Fibroblast of skin of left quadriceps (primary cell): ENCODE data around the gene CCDC106.

Source experiments
- DNase-seq, 2 experiments: peaks; one replicate each; pipeline ENCODE4 v3.0.0-alpha.2; 2013; ENCODE audit warnings: low read depth in 2 of 2

The CCDC106 gene

DNA sequence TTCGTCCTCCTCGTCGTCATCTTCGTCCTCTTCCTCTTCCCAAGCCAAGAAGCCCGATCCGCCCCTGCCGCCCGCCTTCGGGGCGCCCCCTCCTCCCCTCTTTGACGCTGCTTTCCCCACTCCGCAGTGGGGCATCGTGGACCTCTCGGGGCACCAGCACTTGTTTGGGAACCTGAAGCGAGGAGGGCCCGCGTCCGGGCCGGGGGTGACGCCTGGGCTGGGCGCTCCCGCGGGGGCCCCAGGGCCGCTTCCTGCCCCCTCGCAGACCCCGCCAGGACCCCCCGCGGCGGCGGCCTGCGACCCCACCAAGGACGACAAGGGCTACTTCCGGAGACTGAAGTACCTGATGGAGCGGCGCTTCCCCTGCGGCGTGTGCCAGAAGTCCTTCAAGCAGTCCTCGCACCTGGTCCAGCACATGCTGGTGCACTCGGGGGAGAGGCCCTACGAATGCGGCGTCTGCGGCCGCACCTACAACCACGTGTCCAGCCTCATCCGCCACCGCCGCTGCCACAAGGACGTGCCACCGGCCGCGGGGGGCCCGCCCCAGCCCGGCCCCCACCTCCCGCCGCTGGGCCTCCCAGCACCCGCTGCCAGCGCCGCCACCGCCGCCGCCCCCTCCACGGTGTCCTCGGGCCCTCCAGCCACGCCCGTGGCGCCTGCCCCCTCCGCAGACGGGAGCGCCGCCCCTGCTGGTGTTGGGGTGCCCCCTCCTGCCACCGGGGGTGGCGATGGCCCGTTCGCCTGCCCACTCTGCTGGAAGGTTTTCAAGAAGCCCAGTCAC is 33.9 kb upstream of the CCDC106 start:
- DNase-seq = no peak

DNA sequence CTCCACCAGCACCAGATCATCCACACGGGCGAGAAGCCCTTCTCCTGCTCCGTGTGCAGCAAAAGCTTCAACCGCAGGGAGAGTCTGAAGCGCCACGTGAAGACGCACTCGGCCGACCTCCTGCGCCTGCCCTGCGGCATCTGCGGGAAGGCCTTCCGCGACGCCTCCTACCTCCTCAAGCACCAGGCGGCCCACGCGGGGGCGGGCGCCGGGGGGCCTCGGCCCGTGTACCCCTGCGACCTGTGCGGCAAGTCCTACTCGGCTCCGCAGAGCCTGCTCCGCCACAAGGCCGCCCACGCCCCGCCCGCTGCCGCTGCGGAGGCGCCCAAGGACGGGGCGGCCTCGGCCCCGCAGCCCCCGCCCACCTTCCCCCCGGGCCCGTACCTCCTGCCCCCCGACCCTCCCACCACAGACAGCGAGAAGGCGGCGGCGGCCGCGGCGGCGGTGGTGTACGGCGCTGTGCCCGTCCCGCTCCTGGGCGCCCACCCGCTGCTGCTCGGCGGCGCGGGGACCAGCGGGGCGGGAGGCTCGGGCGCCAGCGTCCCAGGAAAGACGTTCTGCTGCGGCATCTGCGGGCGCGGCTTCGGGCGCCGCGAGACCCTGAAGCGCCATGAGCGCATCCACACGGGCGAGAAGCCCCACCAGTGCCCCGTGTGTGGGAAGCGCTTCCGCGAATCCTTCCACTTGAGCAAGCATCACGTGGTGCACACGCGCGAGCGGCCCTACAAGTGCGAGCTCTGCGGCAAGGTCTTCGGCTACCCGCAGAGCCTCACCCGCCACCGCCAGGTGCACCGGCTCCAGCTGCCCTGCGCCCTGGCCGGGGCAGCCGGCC is 33.1 kb upstream of the CCDC106 start:
- DNase-seq = no peak

DNA sequence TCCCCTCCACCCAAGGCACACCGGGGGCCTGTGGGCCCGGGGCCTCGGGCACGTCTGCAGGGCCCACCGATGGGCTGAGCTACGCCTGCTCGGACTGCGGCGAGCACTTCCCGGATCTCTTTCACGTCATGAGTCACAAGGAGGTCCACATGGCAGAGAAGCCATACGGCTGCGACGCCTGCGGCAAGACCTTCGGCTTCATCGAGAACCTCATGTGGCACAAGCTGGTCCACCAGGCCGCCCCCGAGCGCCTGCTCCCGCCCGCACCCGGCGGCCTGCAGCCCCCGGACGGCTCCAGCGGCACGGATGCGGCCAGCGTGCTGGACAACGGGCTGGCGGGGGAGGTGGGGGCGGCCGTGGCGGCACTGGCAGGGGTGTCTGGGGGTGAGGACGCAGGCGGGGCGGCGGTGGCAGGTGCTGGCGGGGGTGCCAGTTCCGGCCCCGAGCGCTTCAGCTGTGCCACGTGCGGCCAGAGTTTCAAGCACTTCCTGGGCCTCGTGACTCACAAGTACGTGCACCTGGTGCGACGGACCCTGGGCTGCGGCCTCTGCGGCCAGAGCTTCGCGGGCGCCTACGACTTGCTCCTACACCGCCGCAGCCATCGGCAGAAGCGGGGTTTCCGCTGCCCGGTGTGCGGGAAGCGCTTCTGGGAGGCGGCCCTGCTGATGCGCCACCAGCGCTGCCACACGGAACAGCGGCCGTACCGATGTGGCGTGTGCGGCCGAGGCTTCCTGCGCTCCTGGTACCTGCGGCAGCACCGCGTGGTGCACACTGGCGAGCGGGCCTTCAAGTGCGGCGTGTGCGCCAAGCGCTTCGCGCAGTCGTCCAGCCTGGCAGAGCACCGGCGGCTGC is 32.2 kb upstream of the CCDC106 start:
- DNase-seq = no peak

DNA sequence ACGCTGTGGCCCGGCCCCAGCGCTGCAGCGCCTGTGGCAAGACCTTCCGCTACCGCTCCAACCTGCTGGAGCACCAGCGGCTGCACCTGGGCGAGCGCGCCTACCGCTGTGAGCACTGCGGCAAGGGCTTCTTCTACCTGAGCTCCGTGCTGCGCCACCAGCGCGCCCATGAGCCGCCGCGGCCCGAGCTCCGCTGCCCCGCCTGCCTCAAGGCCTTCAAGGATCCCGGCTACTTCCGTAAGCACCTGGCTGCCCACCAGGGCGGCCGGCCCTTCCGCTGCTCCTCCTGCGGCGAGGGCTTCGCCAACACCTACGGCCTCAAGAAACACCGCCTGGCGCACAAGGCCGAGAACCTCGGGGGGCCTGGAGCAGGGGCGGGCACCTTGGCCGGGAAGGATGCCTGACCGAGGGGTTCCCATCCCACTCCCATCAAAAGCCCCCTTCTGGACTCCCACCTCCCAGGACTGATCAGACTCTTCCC is 31.6 kb upstream of the CCDC106 start:
- no peak for DNase-seq

DNA sequence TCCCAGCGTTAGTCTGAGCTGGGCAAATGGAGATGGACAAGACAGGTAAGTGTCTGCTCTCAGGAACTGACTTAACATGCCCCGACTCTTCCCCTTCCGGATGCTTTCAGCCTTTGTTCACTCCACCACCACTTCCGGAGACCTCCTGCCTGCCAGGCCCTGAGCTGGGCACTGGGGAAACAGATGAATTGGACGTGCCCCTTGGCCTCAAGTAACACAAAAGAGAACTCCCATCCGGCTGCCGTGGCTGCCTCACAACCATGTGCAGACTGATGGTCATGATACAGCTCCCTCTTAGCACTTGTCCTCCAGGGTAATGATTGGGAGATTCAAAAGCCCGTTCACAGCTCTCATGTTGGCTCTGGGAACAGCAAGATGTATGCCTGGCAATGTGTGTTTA is 30.6 kb upstream of the CCDC106 start:
- no peak for DNase-seq

DNA sequence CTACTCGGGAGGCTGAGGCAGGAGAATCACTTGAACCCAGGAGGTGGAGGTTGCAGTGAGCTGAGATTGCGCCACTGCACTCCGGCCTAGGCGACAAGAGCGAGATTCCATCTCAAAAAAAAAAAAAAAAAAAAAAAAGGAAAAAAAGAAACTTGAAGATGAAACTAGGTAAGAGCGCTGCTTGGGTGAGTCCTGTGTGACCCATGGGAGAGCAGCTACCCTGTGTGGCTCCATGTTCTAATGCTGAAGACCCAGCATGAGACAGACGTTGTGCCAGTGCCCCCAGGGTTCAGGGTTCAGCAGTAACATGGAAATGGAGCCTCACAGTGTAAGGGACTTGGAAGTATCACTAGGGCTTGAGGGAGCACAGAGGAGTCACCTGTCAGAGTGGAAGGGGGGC is 29.6 kb upstream of the CCDC106 start:
- no peak for DNase-seq

DNA sequence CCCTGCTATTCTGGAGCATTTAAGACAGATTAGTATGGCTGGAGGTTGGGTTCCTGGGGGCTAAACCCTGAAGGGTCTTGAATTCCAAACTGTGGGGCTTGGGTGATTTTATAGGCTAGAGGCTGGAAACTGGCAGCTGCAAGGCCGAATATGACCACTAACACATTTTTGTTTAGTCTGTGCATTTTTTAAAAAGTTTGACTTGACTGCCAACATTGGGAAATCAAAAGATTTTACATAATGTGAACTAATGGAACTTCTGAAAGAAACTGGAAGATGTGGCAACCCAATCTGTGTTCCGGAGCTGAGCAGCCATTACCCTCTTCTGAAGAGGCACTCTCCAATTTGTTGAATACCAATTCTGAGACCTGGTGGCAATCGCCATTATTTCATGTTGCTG is 28.7 kb upstream of the CCDC106 start:
- no peak for DNase-seq

DNA sequence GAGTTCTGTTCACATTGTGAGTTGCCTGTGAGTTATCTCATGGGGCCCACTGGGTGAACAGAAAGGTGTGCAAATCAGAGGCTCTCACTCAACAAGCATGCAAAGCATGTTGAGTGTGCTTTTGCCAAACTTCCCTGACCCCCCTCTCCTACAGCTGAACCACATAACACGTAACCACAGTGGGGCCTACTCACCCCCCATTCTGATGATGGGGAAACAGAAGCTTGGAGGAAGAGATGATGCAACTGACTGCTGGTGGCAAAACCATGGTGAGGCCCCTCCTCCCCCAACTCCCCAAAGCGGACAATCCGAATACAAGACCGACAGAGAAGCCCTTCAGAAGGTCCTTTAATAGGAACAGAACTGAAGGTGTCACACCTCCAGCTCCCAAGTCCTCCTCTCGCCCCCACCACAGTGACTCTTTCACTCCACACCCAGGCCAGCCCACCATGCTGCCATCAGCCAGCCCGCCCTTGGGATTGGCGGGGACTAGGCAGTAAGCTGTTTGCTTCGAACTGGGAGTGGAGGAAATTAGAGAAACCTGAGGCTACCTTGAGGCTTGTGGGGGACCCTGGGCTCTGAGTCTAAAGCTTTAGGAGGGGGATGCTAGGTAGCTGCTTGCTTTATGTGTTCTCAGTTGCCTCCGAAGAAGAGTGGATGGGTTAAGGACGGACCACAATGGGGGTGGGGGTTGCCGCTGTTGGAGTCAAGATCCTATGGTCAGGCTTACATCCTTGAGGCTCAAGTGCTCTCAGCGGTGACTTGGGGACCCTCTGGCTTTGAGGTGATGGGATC is 27.4 kb upstream of the CCDC106 start:
- DNase-seq = peak; percentile 68 to 69

DNA sequence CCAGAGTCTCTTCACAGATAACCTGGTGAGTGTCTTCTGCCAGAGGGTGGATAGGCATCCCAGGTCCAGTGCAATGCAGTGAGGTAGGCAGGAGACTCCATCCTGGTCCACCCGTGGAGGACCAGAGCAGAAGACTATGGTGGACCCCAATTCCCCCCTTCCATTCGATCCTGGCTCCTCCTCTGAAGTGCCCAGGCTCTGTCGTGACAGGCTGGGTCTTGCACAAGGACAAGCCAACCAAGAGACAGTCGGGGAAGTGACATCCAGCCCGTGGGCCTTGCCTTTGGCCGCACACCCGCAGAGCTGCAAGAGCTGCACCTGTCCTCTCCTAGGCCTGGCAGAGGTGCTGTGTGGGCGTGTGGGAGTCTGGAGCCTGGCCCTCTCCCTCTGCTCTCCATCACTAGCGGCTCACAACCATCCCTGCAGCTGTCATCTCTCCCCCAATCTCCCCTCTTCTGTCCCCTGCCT is 26.8 kb upstream of the CCDC106 start:
- no peak for DNase-seq

DNA sequence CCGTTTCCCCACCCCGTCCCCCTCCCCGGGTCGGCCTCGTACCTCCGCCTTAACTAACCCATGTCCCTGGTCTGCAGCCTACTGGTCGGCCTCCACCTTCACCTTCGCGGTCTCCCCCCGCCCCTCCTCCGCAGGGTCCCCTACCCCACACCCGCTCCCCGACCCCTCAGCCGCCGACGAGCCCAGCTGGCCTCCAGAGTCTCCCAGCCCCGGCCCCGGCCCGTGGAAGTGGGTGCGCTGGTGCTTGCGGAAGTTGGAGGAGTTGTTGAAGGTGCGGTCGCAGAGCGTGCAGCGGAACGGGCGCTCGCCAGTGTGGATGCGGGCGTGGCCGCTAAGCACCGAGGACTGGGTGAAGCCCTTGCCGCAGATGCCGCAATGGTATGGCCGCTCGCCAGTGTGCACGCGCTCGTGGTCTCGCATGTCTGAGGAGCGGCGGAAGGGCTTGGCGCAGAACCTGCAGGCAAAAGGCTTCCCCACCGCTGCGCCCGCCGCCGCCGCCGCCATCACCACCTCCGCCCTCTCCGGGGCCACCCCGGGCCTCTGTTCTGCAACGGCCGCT is 26.3 kb upstream of the CCDC106 start:
- DNase-seq = no peak

DNA sequence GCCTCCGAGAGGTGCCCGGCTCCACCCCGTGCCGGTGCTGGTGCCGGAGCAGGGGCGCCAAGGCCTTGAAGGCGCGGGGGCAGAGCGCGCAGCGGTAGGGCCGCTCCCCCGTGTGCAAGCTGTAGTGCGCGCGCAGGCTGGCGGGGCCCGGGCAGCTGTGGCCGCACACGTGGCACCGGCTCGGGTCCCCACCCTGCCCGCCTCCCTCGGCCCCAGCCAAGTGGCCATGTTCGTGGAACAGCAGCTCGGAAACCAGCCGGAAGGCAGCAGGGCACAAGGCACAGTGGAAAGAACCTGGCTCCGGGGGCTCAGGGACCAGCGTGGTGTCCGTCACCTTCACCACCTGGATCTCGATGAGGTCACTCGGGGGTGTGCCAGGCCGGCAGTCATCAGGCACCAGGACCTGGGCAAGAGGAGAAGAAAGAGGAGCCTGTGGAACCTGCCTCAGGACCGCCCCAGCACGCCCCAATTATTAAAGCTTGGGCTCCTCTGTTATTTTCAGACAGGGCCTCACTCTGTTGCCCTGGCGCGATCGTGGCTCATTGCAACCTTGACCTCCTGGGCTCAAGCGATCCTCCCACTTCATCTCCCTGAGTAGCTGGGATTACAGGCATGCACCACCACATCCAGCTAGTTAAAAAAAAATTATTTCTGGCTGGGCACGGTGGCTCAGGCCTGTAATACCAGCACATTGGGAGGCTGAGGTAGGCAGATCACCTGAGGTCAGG is 25.6 kb upstream of the CCDC106 start:
- no peak for DNase-seq

DNA sequence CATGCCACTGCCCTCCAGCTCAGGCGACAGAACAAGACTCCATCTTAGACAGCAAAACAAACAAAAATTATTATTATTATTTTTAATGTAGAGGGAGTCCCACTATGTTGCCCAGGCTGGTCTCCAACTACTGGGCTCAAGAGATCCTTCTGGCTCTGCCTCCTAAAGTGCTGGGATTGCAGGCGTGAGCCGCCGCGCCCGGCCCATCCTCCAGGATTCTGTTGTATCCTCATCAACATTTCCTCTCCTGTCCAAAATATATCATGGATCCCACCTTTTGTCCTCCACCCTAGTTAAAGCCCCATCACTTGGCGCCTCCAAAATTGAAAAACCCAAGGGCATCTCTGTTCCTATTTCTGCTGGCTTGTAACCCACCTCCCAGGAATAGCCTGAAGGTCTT is 24.9 kb upstream of the CCDC106 start:
- no peak for DNase-seq

DNA sequence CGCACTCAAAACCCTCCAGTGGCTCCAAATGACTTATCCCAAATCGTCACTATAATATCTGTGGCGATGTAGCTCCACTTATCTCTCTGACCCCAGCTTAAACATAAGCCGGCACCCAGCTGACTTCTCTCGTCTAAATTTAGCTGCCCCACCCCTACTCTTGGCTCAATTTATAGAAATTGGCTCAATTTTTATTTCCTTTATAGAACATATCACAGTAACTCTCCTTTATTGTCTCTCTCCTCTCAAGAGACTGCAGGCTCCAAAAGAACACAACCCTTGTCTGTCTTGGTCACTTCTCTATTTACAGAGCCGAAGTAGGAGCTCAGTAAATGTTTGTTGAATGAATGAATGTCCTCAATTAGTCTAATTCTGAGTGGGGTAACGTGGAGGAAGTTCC is 24.5 kb upstream of the CCDC106 start:
- DNase-seq = no peak

DNA sequence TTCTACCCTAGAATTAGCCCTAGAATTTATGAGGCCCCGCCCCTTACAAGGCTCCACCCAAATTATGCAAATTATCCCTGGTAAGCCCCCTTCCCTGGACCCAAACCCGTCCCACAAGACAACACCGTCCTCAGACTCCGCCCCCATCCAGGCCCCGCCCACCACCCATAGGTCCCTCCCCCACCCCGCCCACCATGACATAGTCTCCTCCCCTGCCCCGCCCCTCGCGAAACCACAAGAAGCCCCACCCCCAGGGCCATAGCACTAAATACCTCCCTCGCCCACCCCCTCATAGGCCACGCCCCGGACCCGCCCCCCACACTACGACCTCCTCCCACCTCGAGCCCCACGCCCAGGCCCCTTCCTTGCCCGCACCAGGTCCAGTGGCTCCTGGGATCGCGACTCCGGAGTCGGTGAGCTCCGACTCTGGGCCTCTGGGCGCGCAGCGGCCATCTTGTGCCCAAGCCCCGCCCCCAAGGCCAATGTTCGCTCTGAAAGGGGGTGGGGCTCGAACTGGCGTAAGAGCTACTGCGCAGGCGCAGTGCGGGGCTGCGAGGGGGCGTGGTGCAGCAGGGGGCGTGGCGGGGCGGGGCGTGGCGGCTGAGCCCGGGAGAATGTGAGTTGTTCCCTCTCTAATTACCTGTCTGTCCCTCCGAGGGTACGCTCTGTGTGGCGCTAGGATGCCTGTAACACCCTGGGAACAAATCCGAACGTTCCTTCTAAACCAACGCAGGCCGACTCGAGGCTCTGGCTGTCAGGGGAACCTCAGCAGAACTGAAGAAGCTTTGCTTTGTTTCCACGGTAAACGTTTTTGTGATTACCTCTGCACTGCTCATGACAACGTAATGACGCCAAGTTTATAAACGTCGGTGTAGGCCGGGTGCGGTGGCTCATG is 23.7 kb upstream of the CCDC106 start, which contains the start of gene ZNF784:
ZNF784 (minus strand) TSS at position 458 of the 895 bp plus-strand sequence; CDS start at position 453, 5 bp downstream.
- peak; percentile 84 to 86 for DNase-seq

DNA sequence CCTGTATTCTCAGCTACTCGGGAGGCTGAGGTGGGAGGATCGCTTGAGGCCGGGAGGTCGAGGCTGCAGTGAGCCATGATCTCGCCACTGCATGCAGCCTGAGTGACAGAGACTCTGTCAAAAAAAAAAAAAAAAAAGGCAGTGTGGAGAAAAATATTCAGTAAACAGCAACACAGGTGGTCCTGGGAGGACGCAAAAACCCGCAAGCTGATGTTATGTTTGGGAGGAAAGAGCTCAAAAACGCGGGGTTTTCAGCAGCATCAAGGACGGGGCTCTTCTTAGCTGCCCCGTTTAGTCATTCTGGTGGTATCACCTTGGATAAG is 23.0 kb upstream of the CCDC106 start:
- DNase-seq = no peak

DNA sequence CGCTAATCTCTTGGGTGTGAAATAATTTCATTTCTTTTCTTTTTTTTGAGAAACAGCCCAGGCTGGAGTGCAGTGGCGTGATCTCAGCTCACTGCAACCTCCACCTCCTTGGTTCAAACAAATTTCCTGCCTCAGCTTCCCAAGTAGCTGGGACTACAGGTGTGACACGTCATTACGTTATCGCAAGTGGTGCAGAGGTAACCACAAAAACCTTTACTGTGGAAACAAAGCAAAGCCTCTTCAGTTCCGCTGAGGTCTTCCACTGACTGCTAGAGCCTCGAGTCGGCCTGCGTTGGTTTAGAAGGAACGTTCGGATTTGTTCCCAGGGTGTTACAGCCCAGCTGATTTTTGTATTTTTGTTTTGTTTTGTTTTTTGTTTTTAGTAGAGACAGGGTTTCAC is 21.7 kb upstream of the CCDC106 start:
- DNase-seq = no peak

DNA sequence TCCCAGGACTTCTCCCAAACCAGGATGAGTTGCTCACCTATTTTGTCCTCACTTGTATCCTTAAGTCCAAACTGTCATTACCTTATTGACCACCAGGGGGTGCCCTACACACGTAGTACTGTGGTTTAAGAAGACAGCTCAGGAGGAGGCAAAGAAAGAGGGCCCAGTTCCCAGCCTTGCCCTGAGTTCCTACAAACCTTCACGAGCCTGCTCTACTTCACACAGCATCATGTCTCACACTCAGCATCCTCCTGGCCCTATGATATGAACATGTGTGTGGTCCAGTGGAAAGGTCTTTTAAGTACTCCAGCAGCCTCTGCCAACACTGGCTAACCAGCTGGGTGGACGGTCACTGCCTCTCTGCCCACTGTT is 15.6 kb upstream of the CCDC106 start:
- peak; percentile 80 to 81 for DNase-seq

DNA sequence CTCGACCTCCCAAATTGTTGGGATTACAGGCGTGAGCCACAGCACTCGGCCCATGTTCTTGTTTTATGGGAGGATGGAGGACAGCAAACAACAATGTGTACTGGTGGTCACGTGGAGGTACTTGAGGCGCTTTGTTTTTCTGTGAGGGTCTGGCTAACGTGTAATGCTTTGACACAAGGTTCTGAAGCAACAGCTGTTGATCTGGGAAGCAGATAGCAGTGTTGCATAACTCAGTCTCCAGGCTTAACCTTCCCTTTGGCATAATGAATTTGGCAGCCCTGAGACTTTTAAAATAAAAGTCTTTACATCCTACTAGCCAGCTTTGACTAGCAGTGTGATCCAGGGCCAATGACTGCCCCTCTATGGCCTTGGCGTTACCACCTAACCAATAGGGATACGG is 14.2 kb upstream of the CCDC106 start:
- DNase-seq = no peak

DNA sequence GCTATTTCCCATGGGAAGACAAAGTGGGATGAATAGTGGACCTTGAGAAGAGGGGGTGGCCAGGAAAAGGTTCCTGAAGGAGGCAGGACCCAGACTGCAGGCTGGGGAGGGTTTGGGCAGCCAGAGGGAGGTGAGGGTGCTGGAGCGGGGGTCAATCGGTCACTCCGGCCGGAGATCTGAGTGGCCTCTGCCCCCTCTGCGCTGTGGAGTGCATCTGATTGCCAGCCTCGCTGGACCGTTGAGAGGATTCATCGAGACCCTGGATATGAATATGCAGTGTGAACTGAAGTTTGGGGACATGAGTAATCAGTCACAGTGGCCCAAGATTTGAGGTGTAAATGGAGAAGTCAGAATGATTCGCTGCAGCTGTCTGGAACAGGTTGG is 12.7 kb upstream of the CCDC106 start:
- DNase-seq = no peak
